H1 (cell line): ENCODE measurements around the gene MDFI. TPM values are rescaled to one million over a fixed set of nuclear protein-coding genes. Genes with fewer than 3 reads are reported as not detected.

Source experiments
- CTCF ChIA-PET: fragments of 300-600 bp; sonication (Branson Sonifier 250); formaldehyde crosslinking; loops from one replicate; lab custom pipeline; 2021; ENCODE audit not compliant: partially characterized antibody; lab: Charles Lee
- POLR2A ChIA-PET: fragments of 300-600 bp; sonication (Branson Sonifier 250); formaldehyde crosslinking; loops from one replicate; lab custom pipeline; 2021; ENCODE audit warnings: inconsistent platforms; ENCODE audit not compliant: partially characterized antibody; lab: Charles Lee
- DNase-seq, 2 experiments: peaks; one replicate each; pipeline versions ENCODE4 v3.0.0 to v3.0.0-alpha.2; 2010 to 2022; ENCODE audit warnings: low spot score in 2 of 2, low read depth in 1 of 2, mixed read lengths in 1 of 2
- FAIRE-seq: peaks from 2 replicates; lab custom pipeline; 2011; peaks lifted over from hg19 to GRCh38; lab: Jason Lieb, UNC
- H2AFZ ChIP-seq: 2 replicates; pipeline ENCODE4 v1.8.1; 2012; ENCODE audit warnings: low read length, inconsistent platforms
- H2AK5ac ChIP-seq: 2 replicates; pipeline ENCODE4 v1.6.1; 2013; ENCODE audit warnings: low read depth, low read length
- H2BK120ac ChIP-seq: replicated peaks from 2 replicates; pipeline ENCODE3; 2013; ENCODE audit warnings: low read depth, low read length, inconsistent platforms
- H2BK12ac ChIP-seq: 2 replicates; pipeline ENCODE4 v1.6.1; 2013; ENCODE audit warnings: low read depth, low read length
- H2BK15ac ChIP-seq: 2 replicates; pipeline ENCODE4 v1.6.1; 2013; ENCODE audit warnings: low read length
- H2BK20ac ChIP-seq: 2 replicates; pipeline ENCODE4 v1.6.1; 2013; ENCODE audit warnings: low read length
- H2BK5ac ChIP-seq: 2 replicates; pipeline ENCODE4 v1.6.1; 2013; ENCODE audit warnings: low read depth, low read length
- H3K14ac ChIP-seq: 2 replicates; pipeline ENCODE4 v1.6.1; 2013; ENCODE audit warnings: inconsistent platforms; ENCODE audit not compliant: insufficient read length
- H3K18ac ChIP-seq: 2 replicates; pipeline ENCODE4 v1.6.1; 2013; ENCODE audit warnings: low read length; ENCODE audit errors: extremely low read depth
- H3K23ac ChIP-seq: 2 replicates; pipeline ENCODE4 v1.6.1; 2013; ENCODE audit warnings: inconsistent platforms; ENCODE audit not compliant: insufficient read length
- H3K23me2 ChIP-seq: 2 replicates; pipeline ENCODE4 v1.6.1; 2013; ENCODE audit warnings: low read depth, low read length
- H3K27ac ChIP-seq: 2 replicates; pipeline ENCODE4 v1.6.1; 2011; ENCODE audit warnings: low read depth, low read length, inconsistent platforms
- H3K27me3 ChIP-seq, 4 experiments: replicated peaks in 1 of 4; 1 replicate in 1 of 4; 2 replicates in 3 of 4; pipeline versions ENCODE4 v1.6.1 to v1.8.1; 2011 to 2013; ENCODE audit warnings: low read length in 3 of 4, mild to moderate bottlenecking in 3 of 4, inconsistent platforms in 2 of 4, mixed read lengths in 2 of 4, moderate library complexity in 1 of 4; ENCODE audit not compliant: control insufficient read depth in 3 of 4, insufficient read depth in 3 of 4; ENCODE audit errors: extremely low read depth in 1 of 4
- H3K36me3 ChIP-seq, 4 experiments: 2 replicates each; pipeline versions ENCODE4 v1.6.1 to v1.8.1; 2011 to 2013; ENCODE audit warnings: mild to moderate bottlenecking in 4 of 4, low read length in 3 of 4, moderate library complexity in 2 of 4, control low read depth in 1 of 4, inconsistent platforms in 1 of 4; ENCODE audit not compliant: insufficient read depth in 4 of 4, control insufficient read depth in 2 of 4
- H3K4ac ChIP-seq: replicated peaks from 2 replicates; pipeline ENCODE3; 2013; ENCODE audit warnings: low read length, low read depth, mixed read lengths, inconsistent platforms; ENCODE audit not compliant: insufficient read length
- H3K4me1 ChIP-seq, 4 experiments: replicated peaks in 1 of 4; 1 replicate in 1 of 4; 2 replicates in 3 of 4; pipeline versions ENCODE4 v1.6.1 to v1.8.1; 2011 to 2013; ENCODE audit warnings: low read length in 3 of 4, inconsistent platforms in 2 of 4, mixed read lengths in 1 of 4; ENCODE audit not compliant: insufficient read depth in 4 of 4, control insufficient read depth in 3 of 4
- H3K4me2 ChIP-seq, 2 experiments: 2 replicates each; pipeline versions ENCODE4 v1.6.1 to v1.8.1; 2011 to 2013; ENCODE audit warnings: low read depth in 2 of 2, low read length in 2 of 2, control low read depth in 1 of 2, inconsistent platforms in 1 of 2, mild to moderate bottlenecking in 1 of 2; ENCODE audit not compliant: insufficient read depth in 1 of 2
- H3K4me3 ChIP-seq, 4 experiments: fragments of 200-600, 300-600 bp in 1 of 4; sonication (generic), shearing (Covaris generic), sonication (Bioruptor Twin) in 1 of 4; 2 replicates each; pipeline versions ENCODE4 v1.5.1 to v1.8.1; 2011 to 2016; ENCODE audit warnings: low read length in 4 of 4, low read depth in 3 of 4, control low read depth in 2 of 4, inconsistent platforms in 2 of 4, mild to moderate bottlenecking in 2 of 4, mixed read lengths in 1 of 4, moderate library complexity in 1 of 4; ENCODE audit not compliant: insufficient read depth in 2 of 4; ENCODE audit errors: extremely low read depth in 1 of 4
- H3K56ac ChIP-seq: replicated peaks from 2 replicates; pipeline ENCODE3; 2013; ENCODE audit warnings: low read depth, mild to moderate bottlenecking, mixed read lengths, low read length, inconsistent platforms; ENCODE audit not compliant: insufficient read length
- H3K79me1 ChIP-seq: 2 replicates; pipeline ENCODE4 v1.6.1; 2013; ENCODE audit warnings: low read depth, low read length, control low read depth
- H3K79me2 ChIP-seq, 2 experiments: 2 replicates each; pipeline versions ENCODE4 v1.6.1 to v1.8.1; 2012 to 2013; ENCODE audit warnings: low read length in 2 of 2, mild to moderate bottlenecking in 2 of 2, inconsistent platforms in 1 of 2; ENCODE audit not compliant: insufficient read depth in 2 of 2, control insufficient read depth in 1 of 2
- H3K9ac ChIP-seq, 4 experiments: replicated peaks in 1 of 4; 1 replicate in 1 of 4; 2 replicates in 3 of 4; pipeline versions ENCODE4 v1.6.1 to v1.8.1; 2011 to 2013; ENCODE audit warnings: low read depth in 3 of 4, low read length in 3 of 4, control low read depth in 2 of 4, mild to moderate bottlenecking in 2 of 4, moderate library complexity in 2 of 4, inconsistent platforms in 1 of 4; ENCODE audit errors: extremely low read depth in 1 of 4
- H3K9me3 ChIP-seq, 2 experiments: 2 replicates each; pipeline versions ENCODE4 v1.6.1 to v1.8.1; 2012 to 2013; ENCODE audit warnings: mild to moderate bottlenecking in 2 of 2, moderate library complexity in 2 of 2, control low read depth in 1 of 2, inconsistent platforms in 1 of 2, low read depth in 1 of 2, low read length in 1 of 2, mixed read lengths in 1 of 2; ENCODE audit not compliant: insufficient read depth in 2 of 2
- H4K20me1 ChIP-seq, 2 experiments: replicated peaks in 1 of 2; 2 replicates each; pipeline versions ENCODE3 to v1.8.1; 2011 to 2013; ENCODE audit warnings: inconsistent platforms in 2 of 2, low read length in 2 of 2, mild to moderate bottlenecking in 1 of 2; ENCODE audit not compliant: insufficient read depth in 2 of 2, control insufficient read depth in 1 of 2
- H4K5ac ChIP-seq: 2 replicates; pipeline ENCODE4 v1.6.1; 2013; ENCODE audit warnings: low read length, low read depth, mixed read lengths, inconsistent platforms; ENCODE audit not compliant: insufficient read length
- H4K8ac ChIP-seq: 2 replicates; pipeline ENCODE4 v1.8.0; 2013; ENCODE audit warnings: mild to moderate bottlenecking, moderate library complexity, low read length, inconsistent platforms; ENCODE audit not compliant: insufficient read depth; ENCODE audit errors: extremely low read depth
- H4K91ac ChIP-seq: replicated peaks from 2 replicates; pipeline ENCODE3; 2013; ENCODE audit warnings: low read length, mixed read lengths, inconsistent platforms; ENCODE audit not compliant: insufficient read length
- ASH2L ChIP-seq: fragments of 200-600, 300-600 bp; sonication (generic); IDR thresholded peaks from one replicate; pipeline ENCODE4 v1.7.1; 2017; ENCODE audit warnings: low read length
- BRCA1 ChIP-seq: IDR thresholded peaks from 2 replicates; pipeline ENCODE4 v1.6.1; 2012; ENCODE audit warnings: low read depth, low read length, improper control_type of control experiment
- CREB1 ChIP-seq: IDR thresholded peaks from 2 replicates; pipeline ENCODE4 v1.6.1; 2012; ENCODE audit warnings: inconsistent platforms
- EZH2 ChIP-seq: fragments of 200-600 bp; sonication (generic); IDR thresholded peaks from 2 replicates; pipeline ENCODE4 v1.7.1; 2012; ENCODE audit warnings: low read depth, mild to moderate bottlenecking, moderate library complexity, low read length, inconsistent platforms; ENCODE audit not compliant: severe bottlenecking
- RBBP5 ChIP-seq: IDR thresholded peaks from 2 replicates; pipeline ENCODE4 v1.7.1; 2012; ENCODE audit warnings: low read depth, mild to moderate bottlenecking, inconsistent platforms, low read length, moderate library complexity, borderline replicate concordance
- SIN3A ChIP-seq, 2 experiments: IDR thresholded peaks in 1 of 2; conservative IDR thresholded peaks in 1 of 2; 2 replicates each; pipeline ENCODE4 v1.6.1; 2011 to 2012; ENCODE audit warnings: low read length in 2 of 2, improper control_type of control experiment in 1 of 2, low read depth in 1 of 2, mild to moderate bottlenecking in 1 of 2
- TBP ChIP-seq: IDR thresholded peaks from 2 replicates; pipeline ENCODE4 v1.6.1; 2011; ENCODE audit warnings: low read depth, low read length, improper control_type of control experiment
- ZNF274 ChIP-seq: IDR thresholded peaks from 2 replicates; pipeline ENCODE4 v1.7.0; 2012; ENCODE audit warnings: low read length, borderline replicate concordance; ENCODE audit errors: extremely low read depth
- WGBS, 2 experiments: shearing (Covaris generic) in 1 of 2; methylation state at CpG; one replicate each; pipeline versions ENCODE4 v1.1.6 to v1.1.7; 2013 to 2015; ENCODE audit warnings: low lambda C conversion rate in 2 of 2, mixed read lengths in 2 of 2, inconsistent platforms in 1 of 2, low coverage in 1 of 2, missing lambda C conversion rate in 1 of 2; ENCODE audit not compliant: insufficient replicate concordance in 2 of 2, insufficient coverage in 1 of 2, insufficient read length in 1 of 2; ENCODE audit errors: extremely low coverage in 1 of 2, missing lambda C conversion rate in 1 of 2; 5-methylcytosine and 5-hydroxymethylcytosine counted together
- polyA plus RNA-seq, 7 experiments: library from polyadenylated mRNA; depleted of rRNA in 3 of 7; stranded (reverse) in 5 of 7; unstranded in 2 of 7; fragments of >200 nt in 5 of 7; fragments of 200-250 nt in 2 of 7; gene quantifications; 1 replicate in 5 of 7; 2 replicates in 1 of 7; 4 replicates in 1 of 7; pipeline versions ENCODE4 v1.2.1 to v1.2.3, GENCODE V29; 2011 to 2013; ENCODE audit warnings: missing spikeins in 2 of 7, mixed read lengths in 2 of 7
- total RNA-seq: library from RNA; stranded (reverse); fragmentation: NEBNext Ultra II Directional; extraction: Animal tissue kit (Norgen Biotek cat#: 25700); gene quantifications from 2 replicates; pipeline ENCODE4 v1.2.1, GENCODE V29; 2021
- TF ChIP-seq, protein P1 (sequence below): IDR thresholded peaks from 2 replicates; pipeline ENCODE4 v1.6.1; 2011; ENCODE audit warnings: low read length, improper control_type of control experiment
- TF ChIP-seq, protein P2 (sequence below): IDR thresholded peaks from 2 replicates; pipeline ENCODE4 v1.6.1; 2012; ENCODE audit warnings: inconsistent platforms
- TF ChIP-seq, protein P3 (sequence below): IDR thresholded peaks from 2 replicates; pipeline ENCODE4 v1.6.1; 2011; ENCODE audit warnings: low read depth, mild to moderate bottlenecking, low read length; ENCODE audit not compliant: insufficient read depth

The MDFI gene
- total and polyA plus RNA-seq, 2 of the 8 experiments (the other 6 are each of a cell fraction or from before 2014, with no cell fraction given) = 41.0 to 65.6 TPM

- Histone ChIP-seq H3K14ac (no peak overlapping the region), H2BK120ac (no peak overlapping the region), H3K27ac (no peak overlapping the region), H2BK15ac (no peak overlapping the region), H3K23me2 (peaks cover 22% of the 10 kb centered on the region), H3K56ac (no peak overlapping the region), H3K9ac (no peak overlapping the region), H4K8ac (no peak overlapping the region), H3K9me3 (no peaks in the 10 kb centered on the region), H3K23ac (no peak overlapping the region), H2BK12ac (no peak overlapping the region), H4K5ac (no peak overlapping the region), H2BK5ac (no peak overlapping the region), H2AK5ac (no peak overlapping the region), H3K4me1 (peaks cover 8 to 24% (median 17%) of the 10 kb centered on the region in 4 experiments), H3K36me3 (no peaks in the 10 kb centered on the region), H3K79me1 (peaks cover 2% of the 10 kb centered on the region; the same call in 1 of the 2 replicates), H3K27me3 (peaks cover 8 to 64% (median 35%) of the 10 kb centered on the region in 4 experiments; a peak in 6 of 7 replicates), H2AFZ (no peak overlapping the region), H3K4me3 (peak overlapping the region; percentile 67 to 89 (median 78)), H3K79me2 (peaks cover 0 to 5% of the 10 kb centered on the region in 2 experiments; a peak in 1 of 4 replicates), H4K20me1 (no peaks in the 10 kb centered on the region), H3K4me2 (peak overlapping the region; percentile 89 to 96), H3K4ac (no peak overlapping the region), H3K18ac (no peak overlapping the region; the same call in 1 of the 2 replicates), H2BK20ac (no peak overlapping the region), H4K91ac (no peak overlapping the region)
- FAIRE-seq (no peak), DNase-seq (peak; percentile 50 to 79)
- ChIA-PET CTCF (interaction anchor here (0.7 to 4.2 kb wide), 6 partner anchors 34 to 64 kb away, joined by 3 to 16 read pairs (median 4); no protein-coding TSS in a partner anchor), POLR2A (interaction anchor here (1.6 kb wide), 1 partner anchor 9 kb away, joined by 9 read pairs; no protein-coding TSS in a partner anchor)
- 0% methylated on average over 20 of the region's 31 CpGs; no CpG with 5 or more reads in 1 of the 2 experiments for WGBS, 2 experiments
- TF ChIP-seq ASH2L (peak; percentile 66), RBBP5 (peak; percentile 74; the same call in 1 of the 2 replicates), SIN3A (conservative IDR thresholded peaks at IDR 0.05 in 1 of 2, IDR thresholded peaks at IDR 0.05 in 1 of 2; ENCODE audit: low read depth in 1 of 2, low read length in 2 of 2) (0 out of 4 replicates have a peak, but pooled peaks of 1 of the 2 experiments have one; percentile 36), BRCA1 (no peak), EZH2 (peak; percentile 14), ZNF274 (no peak), CREB1 (0 out of 2 replicates have a peak, but pooled peaks have one; percentile 20), TBP (peak; percentile 45; the same call in 1 of the 2 replicates)
- TF ChIP-seq, protein P1, sequence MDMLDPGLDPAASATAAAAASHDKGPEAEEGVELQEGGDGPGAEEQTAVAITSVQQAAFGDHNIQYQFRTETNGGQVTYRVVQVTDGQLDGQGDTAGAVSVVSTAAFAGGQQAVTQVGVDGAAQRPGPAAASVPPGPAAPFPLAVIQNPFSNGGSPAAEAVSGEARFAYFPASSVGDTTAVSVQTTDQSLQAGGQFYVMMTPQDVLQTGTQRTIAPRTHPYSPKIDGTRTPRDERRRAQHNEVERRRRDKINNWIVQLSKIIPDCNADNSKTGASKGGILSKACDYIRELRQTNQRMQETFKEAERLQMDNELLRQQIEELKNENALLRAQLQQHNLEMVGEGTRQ = no peak
- TF ChIP-seq, protein P2, sequence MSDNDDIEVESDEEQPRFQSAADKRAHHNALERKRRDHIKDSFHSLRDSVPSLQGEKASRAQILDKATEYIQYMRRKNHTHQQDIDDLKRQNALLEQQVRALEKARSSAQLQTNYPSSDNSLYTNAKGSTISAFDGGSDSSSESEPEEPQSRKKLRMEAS = no peak
- TF ChIP-seq, protein P3, sequence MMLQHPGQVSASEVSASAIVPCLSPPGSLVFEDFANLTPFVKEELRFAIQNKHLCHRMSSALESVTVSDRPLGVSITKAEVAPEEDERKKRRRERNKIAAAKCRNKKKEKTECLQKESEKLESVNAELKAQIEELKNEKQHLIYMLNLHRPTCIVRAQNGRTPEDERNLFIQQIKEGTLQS = no peak
Observed at GRCh38 chr6:41636833-41637193, 1.5 kb upstream of the MDFI start.
